NCI-H187 treated with DMSO at 0.1 percent for 48 hours (cell line): ENCODE data around the gene GDNF.
"Not testable (repeated sequence)": the region's sequence is repeated elsewhere in the genome, so short reads cannot be mapped to it uniquely, and the experiment has no call there.

Source experiments
- DNase-seq: peaks from one replicate; lab custom pipeline; 2025; lab: John Stamatoyannopoulos, UW

The GDNF gene

DNA sequence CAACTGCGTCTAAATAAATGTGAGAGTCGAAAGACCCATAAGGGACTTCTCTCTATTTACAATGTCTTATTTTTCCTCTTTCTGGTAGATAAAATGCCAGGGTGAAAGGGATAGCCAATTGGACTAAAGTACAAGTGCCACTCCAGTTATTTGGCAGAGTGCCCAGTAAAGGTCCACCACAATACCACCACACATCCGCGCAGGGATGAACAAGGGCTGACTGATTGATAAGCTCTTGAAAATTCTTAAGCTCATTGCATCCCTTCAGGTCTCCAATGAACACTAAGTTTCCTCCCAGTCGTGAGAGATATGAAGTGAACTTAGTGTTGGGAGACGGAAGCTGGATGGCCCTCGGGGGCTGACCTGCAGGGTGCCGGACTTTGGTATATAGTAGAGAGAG is 58.4 kb downstream of the GDNF start:
- DNase-seq: not testable (repeated sequence)

DNA sequence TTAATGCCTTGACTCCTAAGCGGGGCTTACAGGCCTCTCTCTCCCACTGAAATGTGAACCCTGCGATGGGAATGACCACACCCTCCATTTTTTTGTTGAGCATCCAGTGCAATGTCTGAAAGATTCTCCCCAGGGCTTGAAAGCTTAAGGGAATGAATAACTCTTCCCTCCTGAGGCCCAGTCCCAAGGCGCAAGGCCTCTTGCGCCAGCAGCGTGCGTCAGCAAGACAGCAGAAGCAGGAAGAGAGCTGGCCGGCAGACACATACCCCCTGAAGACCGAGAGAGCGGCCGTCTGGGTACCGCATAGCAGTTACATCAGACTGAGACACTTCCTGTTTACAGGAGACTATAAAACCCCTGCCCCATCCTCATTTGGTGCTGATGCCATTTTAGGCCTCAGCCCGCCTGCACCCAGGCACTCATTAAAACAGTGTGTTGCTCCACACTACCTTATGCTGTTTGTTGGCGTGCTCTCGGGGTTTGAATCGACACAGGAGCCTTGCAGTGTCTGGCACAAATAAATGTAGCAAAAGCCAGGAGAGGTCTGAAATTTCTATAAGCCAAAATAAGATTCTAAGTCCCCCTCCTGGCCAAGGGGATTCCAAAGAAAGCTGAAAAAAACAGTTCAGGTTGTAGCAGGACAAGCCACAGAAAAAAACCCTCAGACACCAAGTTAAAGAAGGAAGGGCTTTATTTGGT is 62.3 kb downstream of the GDNF start:
- DNase-seq: no peak

DNA sequence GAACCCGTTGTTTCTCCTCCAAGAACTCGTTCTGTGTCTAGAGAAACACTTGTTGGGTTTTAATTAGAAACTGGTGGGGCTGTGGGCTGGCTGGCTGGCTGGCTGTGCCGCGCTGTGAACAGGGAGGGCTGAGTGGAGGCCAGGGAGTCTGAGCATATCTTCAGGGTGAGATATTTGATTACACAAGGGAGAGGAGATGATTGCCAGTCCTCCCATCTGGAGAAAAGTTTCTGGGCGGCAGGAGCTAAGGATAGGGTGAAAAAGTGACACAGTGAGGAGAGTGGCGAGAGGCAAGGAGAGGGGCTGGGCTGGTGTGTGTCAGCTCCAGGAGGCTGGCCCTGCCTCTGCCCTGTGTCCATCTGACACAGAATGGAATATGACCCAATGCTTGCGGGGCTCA is 63.0 kb downstream of the GDNF start:
- DNase-seq: no peak

DNA sequence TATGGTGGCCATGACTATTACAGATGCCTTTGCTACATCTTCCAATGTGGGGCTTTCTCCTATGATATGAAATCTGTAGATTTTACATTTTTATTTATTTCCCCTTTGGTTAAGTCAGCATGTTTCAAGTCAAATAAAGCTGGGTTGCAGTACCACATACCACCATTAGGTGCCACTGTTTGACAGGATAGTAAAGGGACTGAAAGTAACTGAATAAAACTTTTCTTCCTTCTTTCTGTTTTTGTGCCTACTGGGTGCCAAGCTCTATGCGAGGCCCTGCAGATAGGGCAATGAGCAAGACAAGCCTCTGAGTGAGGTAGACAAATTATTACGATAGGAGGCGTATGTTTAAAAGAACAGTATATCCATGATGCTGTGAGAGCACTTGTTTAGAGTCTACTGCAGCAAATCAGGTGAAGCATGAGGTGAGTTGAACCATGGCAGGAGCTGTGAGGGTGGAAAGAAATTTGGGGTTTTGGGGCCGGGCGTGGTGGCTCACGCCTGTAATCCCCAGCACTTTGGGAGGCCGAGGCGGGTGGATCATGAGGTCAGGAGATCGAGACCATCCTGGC is 64.8 kb downstream of the GDNF start:
- DNase-seq: no peak

DNA sequence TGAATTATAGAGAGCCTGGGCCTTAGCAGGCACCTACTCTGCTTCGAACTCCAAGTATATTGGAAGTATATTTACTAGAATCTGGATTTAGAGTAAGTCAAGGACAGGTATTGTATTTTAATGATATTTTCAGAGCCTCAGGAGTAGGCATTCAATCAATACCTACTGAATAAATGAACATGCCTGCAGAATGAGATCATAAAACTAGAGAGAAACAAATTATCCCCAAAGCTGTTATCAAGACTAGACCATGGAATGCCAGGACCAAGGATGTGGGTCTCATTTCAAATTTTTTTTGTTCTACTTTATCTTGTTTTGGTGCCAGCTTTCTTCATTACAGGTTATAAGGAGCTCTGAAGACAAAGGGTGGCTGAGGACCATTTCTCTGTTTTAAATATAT is 66.0 kb downstream of the GDNF start:
- no peak for DNase-seq

DNA sequence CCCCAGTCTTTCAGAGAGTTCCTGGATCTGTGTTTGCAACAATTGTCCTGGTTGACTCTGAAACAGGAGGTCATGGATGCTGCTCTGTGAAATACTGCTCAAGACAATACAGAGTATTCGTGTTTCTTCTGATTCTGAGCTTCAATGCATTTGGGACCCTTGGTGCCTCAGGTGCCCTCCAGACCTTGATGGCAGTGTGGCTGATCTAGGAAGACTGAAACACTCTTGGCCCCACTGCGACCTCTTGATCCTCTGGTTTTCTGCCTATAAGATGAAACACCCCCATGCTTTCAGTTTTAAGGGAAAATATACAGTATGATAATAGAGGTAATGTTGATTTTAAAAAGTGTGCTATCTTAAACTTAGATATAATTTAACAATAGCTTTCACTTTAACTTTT is 67.6 kb downstream of the GDNF start:
- DNase-seq: no peak

DNA sequence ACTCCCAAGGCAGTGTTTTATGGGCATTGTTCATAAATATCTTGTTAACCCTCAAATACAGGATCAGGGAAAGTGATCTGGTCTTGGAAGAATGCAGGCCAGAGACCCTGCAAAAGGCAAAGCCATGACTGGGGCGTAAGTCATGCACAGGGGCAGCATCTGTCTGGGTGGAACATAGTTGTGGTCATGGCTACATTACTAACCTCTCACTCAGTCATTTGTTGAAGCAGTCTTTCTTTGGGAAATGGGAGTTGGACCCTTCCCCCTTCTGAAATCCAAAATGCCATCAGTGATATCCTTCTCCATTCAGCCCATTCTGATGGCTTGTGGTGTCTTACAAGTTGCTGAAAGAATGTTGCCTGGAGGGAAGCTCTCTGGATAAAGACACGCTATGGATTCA is 68.1 kb downstream of the GDNF start:
- DNase-seq: no peak

DNA sequence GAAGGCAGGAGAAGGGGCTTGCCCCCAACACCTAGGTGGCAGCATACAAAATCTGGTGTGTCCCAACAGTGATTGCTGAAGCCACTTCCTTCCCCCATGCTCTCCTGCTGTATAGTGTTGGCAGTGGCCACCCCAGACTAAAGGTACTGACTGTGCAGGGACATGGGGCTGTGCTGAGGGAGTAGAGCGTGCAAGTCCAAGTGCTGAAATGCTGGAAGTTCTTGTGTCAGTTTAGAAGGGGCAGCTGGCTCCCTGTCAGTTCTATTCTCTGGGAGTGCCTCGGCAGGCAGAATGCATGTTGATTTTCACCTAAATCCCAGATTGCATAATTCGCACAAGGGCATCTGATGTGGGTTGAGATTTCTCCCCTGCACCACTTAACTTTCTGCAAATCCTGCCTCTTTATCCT is 68.6 kb downstream of the GDNF start:
- DNase-seq: no peak

DNA sequence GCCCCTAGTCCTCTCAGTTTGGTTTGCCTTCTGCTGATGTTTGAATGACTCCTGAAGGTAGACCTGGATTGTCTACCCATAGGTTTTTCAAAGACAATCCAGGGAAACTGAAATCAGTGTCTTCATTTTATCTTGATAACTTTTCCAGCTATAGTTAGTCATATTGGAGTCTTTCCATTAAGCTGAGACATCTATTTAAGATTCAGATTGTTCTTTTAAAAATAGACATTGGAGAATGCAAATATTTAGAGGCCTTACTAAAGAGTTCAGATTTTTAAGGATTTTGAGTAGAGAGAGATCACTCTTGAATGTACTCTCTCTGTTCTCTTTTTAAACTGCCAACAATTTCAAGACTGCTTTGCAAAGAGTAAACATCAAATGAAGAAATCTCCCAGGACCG is 69.1 kb downstream of the GDNF start:
- DNase-seq: no peak

DNA sequence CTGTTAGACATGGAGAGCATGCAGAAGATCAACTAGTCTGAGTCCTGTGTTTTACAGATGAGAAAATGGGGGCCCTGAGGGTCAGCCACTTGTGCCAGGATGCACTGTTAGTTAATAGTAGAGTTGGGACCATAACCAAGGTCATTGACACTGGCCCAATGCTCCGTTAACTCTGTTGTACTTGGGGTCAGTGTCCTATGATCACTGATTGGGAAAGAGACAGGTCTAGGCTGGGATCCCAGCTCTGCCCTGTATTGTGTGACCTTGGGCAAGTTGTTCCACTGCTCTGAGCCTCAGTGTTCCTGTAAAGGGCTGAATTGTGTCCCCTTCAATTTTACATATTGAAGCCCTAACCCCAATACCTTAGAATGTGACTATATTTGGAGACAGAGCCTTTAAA is 70.0 kb downstream of the GDNF start:
- DNase-seq: no peak

DNA sequence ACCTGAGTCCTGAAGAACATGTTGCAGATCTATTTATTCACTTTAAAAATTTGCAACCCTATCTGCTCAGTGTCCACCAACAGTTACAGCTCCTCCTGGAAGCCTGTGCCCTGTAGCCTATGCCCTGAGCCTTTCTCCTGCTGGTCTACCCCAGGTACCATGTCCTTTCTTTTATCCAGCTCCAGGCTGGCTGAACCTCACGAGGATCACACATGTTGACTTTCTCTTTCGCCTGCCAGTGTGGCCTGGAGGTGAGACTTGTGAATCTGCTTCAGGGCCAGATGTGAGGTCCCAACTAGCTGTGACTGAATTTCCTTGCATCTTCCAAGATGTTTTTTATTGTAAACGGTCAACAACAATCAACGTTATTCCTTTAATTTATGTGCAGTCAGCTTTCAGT is 70.7 kb downstream of the GDNF start:
- DNase-seq: no peak

DNA sequence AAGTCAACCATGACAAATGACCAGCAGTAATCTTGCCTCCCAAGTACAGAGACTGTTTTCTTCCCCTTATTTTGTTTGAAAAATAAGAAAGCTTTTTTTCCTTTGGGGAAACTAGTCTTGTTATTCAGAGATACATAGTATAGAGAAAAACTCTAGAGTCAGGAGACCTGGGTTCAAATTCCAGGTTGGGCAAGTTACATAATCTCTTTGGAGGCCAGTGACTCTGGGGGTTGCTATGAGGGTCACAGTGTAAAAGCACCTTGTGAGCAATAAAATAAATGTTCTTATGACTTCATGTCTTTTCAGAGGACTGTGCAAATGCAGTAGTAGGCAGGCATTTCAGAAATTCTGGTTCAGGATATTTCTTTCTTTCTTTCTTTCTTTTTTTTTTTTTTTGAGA is 71.5 kb downstream of the GDNF start:
- no peak for DNase-seq

DNA sequence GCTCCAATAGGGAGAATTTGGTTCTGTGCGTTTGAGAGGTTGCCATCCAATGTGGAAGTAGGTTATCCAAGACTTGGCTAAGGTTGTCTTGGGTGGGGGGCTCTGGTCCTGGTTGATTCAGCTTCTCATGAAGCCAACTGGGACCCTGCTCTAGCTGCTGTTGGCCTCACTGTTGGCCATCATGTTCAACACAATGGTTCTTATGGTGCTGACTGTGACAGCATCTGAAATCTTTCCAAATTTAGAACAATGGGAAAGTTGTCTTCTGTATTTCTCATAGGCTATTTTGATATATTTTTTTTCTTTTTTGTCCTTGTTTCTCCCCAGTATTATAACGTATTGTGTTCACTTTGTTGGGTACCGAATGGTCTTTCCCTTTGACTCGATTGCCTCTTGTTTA is 71.9 kb downstream of the GDNF start:
- no peak for DNase-seq

DNA sequence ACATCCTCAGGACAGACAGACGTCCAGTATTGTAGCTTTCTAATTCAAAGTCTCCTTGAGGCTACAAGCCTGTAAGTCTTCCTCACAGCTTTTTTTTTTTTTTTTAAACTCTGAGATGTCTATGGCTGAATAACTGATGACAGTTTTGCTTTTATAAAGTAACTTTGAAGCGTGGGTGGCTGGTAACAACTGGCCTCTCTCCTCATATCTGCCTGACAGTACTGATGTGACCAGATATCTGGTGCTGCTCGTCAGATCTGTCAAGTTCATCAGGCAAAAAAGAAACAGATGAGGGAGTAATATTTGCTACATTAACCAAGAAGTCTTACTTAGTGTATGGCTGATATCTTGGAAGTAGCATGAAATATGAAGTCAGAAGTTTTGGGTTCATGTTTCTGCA is 72.6 kb downstream of the GDNF start:
- no peak for DNase-seq
